GM12878 (cell line): Measurements from ENCODE around the gene PRM2. TPM values are rescaled to one million over a fixed set of nuclear protein-coding genes. Genes with fewer than 3 reads are reported as not detected.

Experiments used
- ATF2 ChIP-seq: IDR thresholded peaks from 2 replicates; pipeline ENCODE4 v1.6.1; 2012; ENCODE audit warnings: low read length, inconsistent platforms
- BCL11A ChIP-seq: IDR thresholded peaks from 2 replicates; pipeline ENCODE4 v1.6.1; 2011; ENCODE audit warnings: low read depth, low read length
- BCL3 ChIP-seq: IDR thresholded peaks from 2 replicates; pipeline ENCODE4 v1.6.1; 2011; ENCODE audit warnings: borderline replicate concordance, low read depth, mild to moderate bottlenecking, moderate library complexity, low read length; ENCODE audit not compliant: insufficient read depth, poor library complexity, severe bottlenecking
- BHLHE40 ChIP-seq, 2 experiments: fragments of 450-650 bp in 1 of 2; IDR thresholded peaks; 2 replicates each; pipeline ENCODE4 v1.6.1; 2011 to 2017; ENCODE audit warnings: low read depth in 2 of 2, borderline replicate concordance in 1 of 2, improper control_type of control experiment in 1 of 2, low read length in 1 of 2, mild to moderate bottlenecking in 1 of 2
- CREB1 ChIP-seq: IDR thresholded peaks from 2 replicates; pipeline ENCODE4 v1.6.1; 2012; ENCODE audit warnings: low read depth, mild to moderate bottlenecking, inconsistent platforms
- EP300 ChIP-seq, 2 experiments: fragments of 150-350 bp in 1 of 2; IDR thresholded peaks; 2 replicates each; pipeline ENCODE4 v1.6.1; 2011 to 2012; ENCODE audit warnings: low read depth in 2 of 2, low read length in 2 of 2, borderline replicate concordance in 1 of 2, improper control_type of control experiment in 1 of 2, inconsistent platforms in 1 of 2; ENCODE audit not compliant: control insufficient read depth in 1 of 2
- ETV6 ChIP-seq, 2 experiments: fragments of 450-650 bp in 1 of 2; IDR thresholded peaks in 1 of 2; conservative IDR thresholded peaks in 1 of 2; 2 replicates each; pipeline ENCODE4 v1.6.1; 2014; ENCODE audit warnings: antibody characterized with exemption in 1 of 2, borderline replicate concordance in 1 of 2, low read depth in 1 of 2, mild to moderate bottlenecking in 1 of 2, moderate library complexity in 1 of 2
- IKZF2 ChIP-seq, 2 experiments: fragments of 450-650 bp; IDR thresholded peaks; 2 replicates each; pipeline ENCODE4 v1.6.1; 2017; ENCODE audit warnings: mild to moderate bottlenecking in 2 of 2, moderate library complexity in 2 of 2
- IRF4 ChIP-seq: IDR thresholded peaks from 2 replicates; pipeline ENCODE4 v1.6.1; 2011; ENCODE audit warnings: low read depth, low read length
- KLF5 ChIP-seq: fragments of 450-650 bp; IDR thresholded peaks from 2 replicates; pipeline ENCODE4 v1.6.1; 2014; ENCODE audit warnings: mild to moderate bottlenecking; ENCODE audit not compliant: partially characterized antibody
- MEF2A ChIP-seq: IDR thresholded peaks from 2 replicates; pipeline ENCODE4 v1.6.1; 2011; ENCODE audit warnings: low read depth, mild to moderate bottlenecking, low read length, moderate library complexity; ENCODE audit not compliant: insufficient read depth
- MEF2B ChIP-seq: fragments of 450-650 bp; IDR thresholded peaks from 2 replicates; pipeline ENCODE4 v1.6.1; 2018; ENCODE audit warnings: mild to moderate bottlenecking, moderate library complexity; ENCODE audit not compliant: partially characterized antibody, poor library complexity, severe bottlenecking
- NBN ChIP-seq: fragments of 450-650 bp; IDR thresholded peaks from 2 replicates; pipeline ENCODE4 v1.6.1; 2016
- NFIC ChIP-seq: IDR thresholded peaks from 2 replicates; pipeline ENCODE4 v1.6.1; 2012; ENCODE audit warnings: low read depth, mild to moderate bottlenecking, inconsistent platforms, low read length, moderate library complexity
- RAD21 ChIP-seq: IDR thresholded peaks from 2 replicates; pipeline ENCODE4 v1.6.1; 2011; ENCODE audit warnings: mild to moderate bottlenecking, low read depth, low read length, moderate library complexity; ENCODE audit not compliant: insufficient read depth
- RB1 ChIP-seq: fragments of 450-650 bp; formaldehyde crosslinking; IDR thresholded peaks from 2 replicates; pipeline ENCODE4 v1.6.1; 2017; ENCODE audit warnings: mild to moderate bottlenecking, borderline replicate concordance
- SKIL ChIP-seq: fragments of 450-650 bp; IDR thresholded peaks from 2 replicates; pipeline ENCODE4 v1.6.1; 2017; ENCODE audit warnings: mild to moderate bottlenecking, low read depth, inconsistent platforms; ENCODE audit not compliant: poor library complexity, severe bottlenecking
- SP1 ChIP-seq: IDR thresholded peaks from one replicate; pipeline ENCODE4 v1.6.1; 2011; ENCODE audit warnings: low read depth, low read length
- TCF12 ChIP-seq: IDR thresholded peaks from 2 replicates; pipeline ENCODE4 v1.6.1; 2011; ENCODE audit warnings: low read depth, mild to moderate bottlenecking, low read length
- TCF7 ChIP-seq: IDR thresholded peaks from 2 replicates; pipeline ENCODE4 v1.6.1; 2014; ENCODE audit warnings: antibody characterized with exemption, borderline replicate concordance
- WRNIP1 ChIP-seq: IDR thresholded peaks from 2 replicates; pipeline ENCODE4 v1.6.1; 2011; ENCODE audit warnings: low read depth, low read length, improper control_type of control experiment, borderline replicate concordance
- YBX1 ChIP-seq: fragments of 450-650 bp; IDR thresholded peaks from 2 replicates; pipeline ENCODE4 v1.6.1; 2016; ENCODE audit warnings: antibody characterized with exemption
- YY1 ChIP-seq: IDR thresholded peaks from 2 replicates; pipeline ENCODE4 v1.6.1; 2011; ENCODE audit warnings: low read depth, mild to moderate bottlenecking, low read length
- ZNF217 ChIP-seq: fragments of 450-650 bp; IDR thresholded peaks from 2 replicates; pipeline ENCODE4 v1.6.1; 2017; ENCODE audit warnings: antibody characterized with exemption, mild to moderate bottlenecking
- ZNF24 ChIP-seq: fragments of 450-650 bp; IDR thresholded peaks from 2 replicates; pipeline ENCODE4 v1.6.1; 2017; ENCODE audit warnings: antibody characterized with exemption, mild to moderate bottlenecking
- polyA plus RNA-seq, 11 experiments: library from polyadenylated mRNA; depleted of rRNA in 4 of 11; unstranded in 6 of 11; stranded (reverse) in 5 of 11; fragments of >200 nt; fragmentation: Nextera tagmentation in 4 of 11; fragmentation: Illumina TruSeq in 1 of 11; extraction: Ambion mirVana in 4 of 11; extraction: Trizol in 1 of 11; gene quantifications; 1 replicate in 1 of 11; 2 replicates in 10 of 11; pipeline versions ENCODE4 v1.2.1 to v1.2.3, GENCODE V29; 2011 to 2016; ENCODE audit warnings: inconsistent platforms in 2 of 11, missing spikeins in 2 of 11, low read depth in 1 of 11
- total RNA-seq, 4 experiments: library from RNA; depleted of rRNA in 3 of 4; stranded (reverse); fragments of >200 nt in 3 of 4; fragmentation: Illumina TruSeq in 1 of 4; extraction: Trizol in 1 of 4; gene quantifications; 2 replicates each; pipeline versions ENCODE4 v1.2.1 to v1.2.3, GENCODE V29; 2013 to 2021

The PRM2 gene
- total and polyA plus RNA-seq, 10 of the 15 experiments (the other 5 are each of a cell fraction or from before 2014, with no cell fraction given): not detected

- TF ChIP-seq BHLHE40 (IDR thresholded peaks at IDR 0.05; ENCODE audit: borderline replicate concordance in 1 of 2, low read depth in 2 of 2, low read length in 1 of 2) (peak; percentile 92 to 95), MEF2A (peak; percentile 56; the same call in 1 of the 2 replicates), TCF7 (peak; percentile 72), ZNF24 (peak; percentile 80), CREB1 (peak; percentile 45; the same call in 1 of the 2 replicates), TCF12 (peak; percentile 99), IKZF2 (IDR thresholded peaks at IDR 0.05) (peak; percentile 60 to 79), ATF2 (peak; percentile 98), RAD21 (0 out of 2 replicates have a peak, but pooled peaks have one; percentile 9), EP300 (IDR thresholded peaks at IDR 0.05; ENCODE audit: borderline replicate concordance in 1 of 2, control insufficient read depth in 1 of 2, low read depth in 2 of 2, low read length in 2 of 2) (peak; percentile 92 to 95; a peak in 3 of 4 replicates), IRF4 (peak; percentile 77), YBX1 (peak; percentile 99), BCL3 (peak; percentile 99), BCL11A (peak; percentile 92), YY1 (peak; percentile 75; the same call in 1 of the 2 replicates), WRNIP1 (0 out of 2 replicates have a peak, but pooled peaks have one; percentile 72), KLF5 (peak; percentile 87), SP1 (peak; percentile 78), SKIL (peak; percentile 47), NBN (peak; percentile 97), RB1 (peak; percentile 100), ZNF217 (peak; percentile 76; the same call in 1 of the 2 replicates), MEF2B (peak; percentile 100), NFIC (peak; percentile 91), ETV6 (conservative IDR thresholded peaks at IDR 0.05 in 1 of 2, IDR thresholded peaks at IDR 0.05 in 1 of 2; ENCODE audit: borderline replicate concordance in 1 of 2, low read depth in 1 of 2) (peak in 1 of 2 experiments; percentile 64; a peak in 1 of 4 replicates)
Measured at GRCh38 chr16:11298950-11299547, 22.8 kb upstream of the PRM2 start (continued).
